ENCODE results near the gene FBXL5.

DNA sequence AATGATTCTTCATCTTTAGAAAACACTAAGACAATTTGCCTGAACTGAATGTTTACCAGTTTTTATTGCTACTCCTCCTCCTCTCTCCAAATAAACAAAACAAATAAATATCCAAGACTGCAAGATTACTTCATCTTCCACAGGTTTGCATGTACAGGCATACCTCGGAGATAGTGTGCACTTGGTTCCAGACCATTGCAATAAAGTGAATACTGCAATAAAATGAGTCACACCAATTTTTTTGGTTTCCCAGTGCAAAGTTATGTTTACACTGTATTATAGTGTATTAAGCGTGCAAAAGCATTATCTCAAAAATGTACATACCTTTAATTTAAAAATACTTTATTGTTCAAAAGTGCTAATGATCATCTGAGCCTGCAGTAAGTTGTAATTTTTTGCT lies 53.3 kb downstream of the FBXL5 start:
- TF ChIP-seq, protein P1, sequence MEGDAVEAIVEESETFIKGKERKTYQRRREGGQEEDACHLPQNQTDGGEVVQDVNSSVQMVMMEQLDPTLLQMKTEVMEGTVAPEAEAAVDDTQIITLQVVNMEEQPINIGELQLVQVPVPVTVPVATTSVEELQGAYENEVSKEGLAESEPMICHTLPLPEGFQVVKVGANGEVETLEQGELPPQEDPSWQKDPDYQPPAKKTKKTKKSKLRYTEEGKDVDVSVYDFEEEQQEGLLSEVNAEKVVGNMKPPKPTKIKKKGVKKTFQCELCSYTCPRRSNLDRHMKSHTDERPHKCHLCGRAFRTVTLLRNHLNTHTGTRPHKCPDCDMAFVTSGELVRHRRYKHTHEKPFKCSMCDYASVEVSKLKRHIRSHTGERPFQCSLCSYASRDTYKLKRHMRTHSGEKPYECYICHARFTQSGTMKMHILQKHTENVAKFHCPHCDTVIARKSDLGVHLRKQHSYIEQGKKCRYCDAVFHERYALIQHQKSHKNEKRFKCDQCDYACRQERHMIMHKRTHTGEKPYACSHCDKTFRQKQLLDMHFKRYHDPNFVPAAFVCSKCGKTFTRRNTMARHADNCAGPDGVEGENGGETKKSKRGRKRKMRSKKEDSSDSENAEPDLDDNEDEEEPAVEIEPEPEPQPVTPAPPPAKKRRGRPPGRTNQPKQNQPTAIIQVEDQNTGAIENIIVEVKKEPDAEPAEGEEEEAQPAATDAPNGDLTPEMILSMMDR (conservative IDR thresholded peaks at IDR 0.05; ENCODE audit: low read length) = no peak
- TF ChIP-seq EZH2phosphoT487 (IDR thresholded peaks at IDR 0.05; ENCODE audit: borderline replicate concordance, low read depth, low read length) = no peak
